GM23248 (cell line): ENCODE measurements around the gene CLDN15.

ENCODE experiments used
- EZH2 ChIP-seq: fragments of 200-600 bp; sonication (generic); IDR thresholded peaks from 2 replicates; pipeline ENCODE4 v1.6.1; 2018; ENCODE audit warnings: antibody characterized with exemption, mild to moderate bottlenecking; ENCODE audit not compliant: insufficient read depth, poor library complexity, severe bottlenecking
- EZH2phosphoT487 ChIP-seq: fragments of 200-600 bp; sonication (generic); IDR thresholded peaks from 2 replicates; pipeline ENCODE4 v1.6.1; 2018; ENCODE audit warnings: antibody characterized with exemption, moderate library complexity, mild to moderate bottlenecking, low read depth; ENCODE audit not compliant: insufficient read depth

GRCh38 chr7:101232141-101232850 is 5.3 kb downstream of the CLDN15 start:
- no peak for TF ChIP-seq EZH2
- TF ChIP-seq EZH2phosphoT487, result no peak
